ENCODE results near the gene PRKCE.
"Not testable (repeated sequence)": the region's sequence is repeated elsewhere in the genome, so short reads cannot be mapped to it uniquely, and the experiment has no call there.

Gene PRKCE

GRCh38 chr2:45700407-45701013 is 49.0 kb downstream of the PRKCE start:
- no peak for DNase-seq

GRCh38 chr2:45705233-45705632 is 53.8 kb downstream of the PRKCE start:
- DNase-seq, result no peak

GRCh38 chr2:45706033-45706432 is 54.6 kb downstream of the PRKCE start:
- no peak for DNase-seq

- no peak for DNase-seq
These were observed 55.5 kb downstream of the PRKCE start for GRCh38 chr2:45707006-45707405.

- DNase-seq, result no peak
These were observed 56.2 kb downstream of the PRKCE start for GRCh38 chr2:45707661-45708060.

- DNase-seq, result no peak
These were observed 57.0 kb downstream of the PRKCE start for GRCh38 chr2:45708501-45708900.

- DNase-seq, result no peak
These were observed 57.7 kb downstream of the PRKCE start for GRCh38 chr2:45709137-45709536.

GRCh38 chr2:45710468-45710867 is 59.0 kb downstream of the PRKCE start:
- no peak for DNase-seq

- no peak for DNase-seq
These were observed 59.7 kb downstream of the PRKCE start for GRCh38 chr2:45711224-45711623.

- no peak for DNase-seq
These were observed 61.1 kb downstream of the PRKCE start for GRCh38 chr2:45712570-45712969.

- no peak for DNase-seq
These were observed 61.7 kb downstream of the PRKCE start for GRCh38 chr2:45713136-45713535.

GRCh38 chr2:45713591-45713990 is 62.1 kb downstream of the PRKCE start:
- no peak for DNase-seq

- DNase-seq, result no peak
These were observed 63.2 kb downstream of the PRKCE start for GRCh38 chr2:45714679-45715078.

GRCh38 chr2:45715601-45716379 is 64.3 kb downstream of the PRKCE start:
- DNase-seq, result no peak

GRCh38 chr2:45716432-45716831 is 65.0 kb downstream of the PRKCE start:
- DNase-seq, result not testable (repeated sequence)

- DNase-seq, result no peak
These were observed 65.4 kb downstream of the PRKCE start for GRCh38 chr2:45716915-45717314.

- no peak for DNase-seq
These were observed 68.7 kb downstream of the PRKCE start for GRCh38 chr2:45720210-45720609.

- DNase-seq, result no peak
These were observed 69.7 kb downstream of the PRKCE start for GRCh38 chr2:45721150-45721549.

GRCh38 chr2:45722477-45722876 is 71.0 kb downstream of the PRKCE start:
- DNase-seq, result no peak

GRCh38 chr2:45723857-45724256 is 72.4 kb downstream of the PRKCE start:
- no peak for DNase-seq

- no peak for DNase-seq
These were observed 72.9 kb downstream of the PRKCE start for GRCh38 chr2:45724335-45724734.

- DNase-seq, result no peak
These were observed 74.3 kb downstream of the PRKCE start for GRCh38 chr2:45725731-45726130.

GRCh38 chr2:45726188-45726587 is 74.7 kb downstream of the PRKCE start:
- no peak for DNase-seq

- no peak for DNase-seq
These were observed 77.0 kb downstream of the PRKCE start for GRCh38 chr2:45728458-45728942.

Measured in kidney glomerular epithelial cell (primary cell).